ENCODE measurements around the gene ENTPD7.
A peak's percentile ranks its signal among the peaks of the same experiment; 100 is the strongest.
"Not testable (repeated sequence)": the region's sequence is repeated elsewhere in the genome, so short reads cannot be mapped to it uniquely, and the experiment has no call there.

ENTPD7 gene

DNA sequence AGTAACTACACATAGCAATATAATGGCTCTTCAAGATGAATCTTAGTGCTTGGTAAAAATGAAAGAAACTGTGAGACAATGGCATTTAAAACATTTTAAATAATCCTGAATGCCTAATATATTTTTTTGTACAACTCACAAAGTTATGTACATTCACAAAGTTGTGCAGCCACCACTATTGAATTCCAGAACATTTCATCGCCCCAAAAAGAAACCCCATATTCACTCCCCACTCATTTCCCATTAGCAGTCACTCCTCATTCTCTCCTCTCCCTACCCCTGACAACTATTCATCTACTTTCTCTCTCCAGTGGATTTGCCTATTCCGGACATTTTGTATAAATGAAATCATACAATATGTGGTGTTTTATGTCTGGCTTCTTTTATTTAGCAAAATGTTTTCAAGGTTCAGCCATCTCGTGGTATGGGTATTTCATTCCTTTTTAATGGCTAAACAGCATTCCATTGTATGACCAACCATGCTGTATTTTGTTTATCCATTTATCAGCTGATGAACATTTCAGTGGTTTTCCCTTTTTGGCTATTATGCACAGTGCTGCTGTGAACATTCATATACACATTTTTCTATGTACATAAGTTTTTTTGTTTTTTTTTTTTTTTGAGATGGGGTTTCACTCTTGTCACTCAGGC is 34.7 kb downstream of the ENTPD7 start:
- no peak for DNase-seq (ENCODE audit: low read depth)

DNA sequence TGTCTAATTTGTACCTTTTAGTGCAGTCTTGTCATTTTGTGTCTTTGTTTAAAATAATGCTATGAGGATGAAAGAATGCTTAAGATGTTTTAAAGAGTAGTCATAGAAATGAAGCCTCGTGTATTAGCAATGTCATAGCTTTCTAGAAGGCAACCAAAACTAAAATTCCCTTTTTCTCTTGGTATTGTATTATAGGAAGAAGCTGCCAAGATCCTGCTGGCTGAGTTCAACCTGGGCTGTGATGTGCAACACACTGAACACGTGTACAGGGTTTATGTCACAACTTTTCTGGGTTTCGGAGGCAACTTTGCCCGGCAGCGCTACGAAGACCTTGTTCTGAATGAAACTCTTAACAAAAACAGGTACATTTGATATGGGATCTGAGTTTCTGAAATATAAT is 36.5 kb downstream of the ENTPD7 start:
- DNase-seq (ENCODE audit: low read depth): no peak

DNA sequence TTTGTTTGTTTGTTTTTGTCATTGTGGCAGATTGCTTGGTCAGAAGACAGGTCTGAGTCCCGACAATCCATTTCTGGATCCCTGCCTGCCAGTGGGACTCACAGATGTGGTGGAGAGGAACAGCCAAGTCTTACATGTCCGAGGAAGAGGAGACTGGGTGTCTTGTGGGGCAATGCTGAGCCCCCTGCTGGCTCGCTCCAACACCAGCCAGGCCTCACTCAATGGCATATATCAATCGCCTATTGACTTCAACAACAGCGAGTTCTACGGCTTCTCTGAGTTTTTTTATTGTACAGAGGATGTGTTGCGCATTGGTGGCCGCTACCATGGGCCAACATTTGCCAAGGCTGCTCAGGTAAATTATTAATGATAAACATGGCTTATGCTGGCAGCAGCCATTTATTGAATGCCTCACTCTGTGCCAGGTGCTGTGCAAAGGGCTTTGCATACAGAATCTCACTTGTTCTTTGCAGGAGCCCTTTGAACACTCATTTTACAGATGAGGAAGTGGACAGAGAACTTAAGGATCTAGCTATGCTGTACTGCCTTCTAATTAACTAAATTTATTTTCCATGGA is 39.3 kb downstream of the ENTPD7 start:
- no peak for DNase-seq (ENCODE audit: low read depth)

DNA sequence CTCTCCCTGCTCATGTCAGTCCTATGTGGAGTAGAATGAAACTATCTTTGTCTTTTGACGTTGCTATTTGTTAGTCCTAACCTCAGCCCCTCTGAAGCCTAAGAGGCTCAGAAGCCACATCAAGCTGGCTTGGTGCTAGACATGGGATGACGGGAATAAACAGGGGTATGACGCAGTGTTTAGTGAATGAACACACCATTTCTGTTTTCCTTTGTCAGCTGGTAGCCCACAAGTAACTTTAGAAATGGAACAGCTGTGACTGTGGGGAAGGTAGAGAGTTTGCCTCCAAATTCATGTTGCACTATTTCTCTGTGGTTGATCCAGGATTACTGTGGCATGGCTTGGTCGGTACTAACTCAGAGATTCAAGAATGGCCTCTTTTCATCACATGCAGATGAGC is 41.3 kb downstream of the ENTPD7 start:
- DNase-seq (ENCODE audit: low read depth): no peak

DNA sequence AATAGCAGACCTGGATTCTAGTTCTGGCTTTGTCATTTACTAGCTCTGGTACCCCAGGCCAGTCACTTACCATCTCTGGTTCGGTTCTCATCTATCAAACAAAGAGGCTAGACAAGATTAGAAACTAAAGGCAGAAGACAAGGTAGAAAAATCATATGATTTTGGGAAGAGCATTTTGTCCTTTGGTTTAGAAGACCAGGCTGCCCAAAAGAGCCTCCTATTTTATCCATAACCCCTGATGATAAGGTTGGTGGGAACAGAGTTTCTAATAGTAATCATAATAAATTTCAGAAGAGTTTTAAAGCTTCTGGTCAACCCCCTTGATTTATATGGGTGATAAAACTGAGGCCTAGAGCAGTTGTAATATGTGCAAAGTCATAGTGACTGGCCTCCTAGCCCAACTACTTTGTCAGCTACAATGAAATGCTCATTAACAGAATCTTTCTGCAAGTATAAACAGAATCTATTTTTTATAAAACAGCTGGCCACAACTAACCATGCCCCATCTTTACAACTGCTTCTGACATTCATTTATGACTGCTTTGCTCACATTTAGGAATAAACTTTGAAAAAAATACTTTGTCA is 49.2 kb downstream of the ENTPD7 start:
- no peak for DNase-seq (ENCODE audit: low read depth)

DNA sequence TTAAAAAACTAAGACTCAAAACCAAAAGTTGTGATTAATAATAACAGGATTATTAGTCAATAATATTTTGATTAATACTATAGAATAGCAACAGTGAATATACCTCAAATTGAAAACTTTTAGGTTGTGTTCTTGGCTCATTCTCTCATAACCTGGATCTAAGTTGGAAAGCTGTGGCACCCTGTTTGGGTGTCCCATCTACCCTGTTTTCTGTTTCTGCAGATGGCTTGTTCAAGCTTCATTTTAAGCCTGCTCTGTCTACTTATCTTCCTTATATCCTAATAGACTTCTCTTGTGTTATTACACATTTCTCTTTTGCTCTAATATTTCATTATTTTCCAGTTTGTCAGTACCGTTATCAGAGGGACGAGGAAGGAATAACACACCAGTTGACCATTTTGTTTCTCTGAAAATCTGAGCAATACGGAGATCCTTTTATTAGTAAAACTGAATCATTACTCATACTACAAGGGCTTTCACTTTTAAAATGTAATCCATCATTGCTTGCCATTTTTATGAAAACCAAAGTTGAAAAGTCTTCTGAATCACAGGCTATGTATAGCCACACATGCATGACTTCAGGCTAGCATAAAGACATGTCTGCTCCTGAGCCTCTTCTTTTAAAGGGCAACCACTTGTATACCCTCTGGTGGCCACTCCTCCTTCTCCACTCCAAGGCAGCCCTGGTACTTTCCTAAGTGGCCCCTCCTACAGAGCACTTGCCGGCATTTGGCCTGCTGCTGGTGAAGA is 50.3 kb downstream of the ENTPD7 start:
- no peak for DNase-seq (ENCODE audit: low read depth)

DNA sequence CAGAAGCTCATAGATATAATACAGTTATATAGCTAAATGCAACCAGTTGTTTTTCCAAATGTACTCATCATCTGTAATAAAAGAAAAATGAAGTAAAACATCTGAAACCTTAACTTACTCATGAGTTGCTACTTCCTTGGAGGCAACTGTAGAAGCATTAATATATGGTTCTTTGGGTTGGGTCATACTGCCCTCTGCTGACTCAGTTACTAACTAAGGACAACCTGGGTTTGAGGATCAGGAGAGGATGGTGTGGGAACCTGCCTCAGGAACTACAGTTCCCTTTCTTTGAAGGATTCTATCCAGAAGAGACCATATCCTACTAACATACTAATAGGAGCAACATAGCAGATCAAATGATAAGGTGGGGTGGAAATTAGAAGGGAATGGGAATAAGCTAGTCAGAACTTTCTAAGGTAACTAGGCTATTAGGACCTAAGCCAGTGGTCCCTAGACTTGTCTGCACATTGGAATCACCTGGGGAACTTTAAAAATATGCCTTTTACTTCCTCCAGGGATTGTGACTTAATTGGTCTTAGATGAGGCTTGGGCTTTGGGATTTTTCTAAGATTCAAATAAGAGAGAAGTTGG is 51.9 kb downstream of the ENTPD7 start:
- no peak for DNase-seq (ENCODE audit: low read depth)

DNA sequence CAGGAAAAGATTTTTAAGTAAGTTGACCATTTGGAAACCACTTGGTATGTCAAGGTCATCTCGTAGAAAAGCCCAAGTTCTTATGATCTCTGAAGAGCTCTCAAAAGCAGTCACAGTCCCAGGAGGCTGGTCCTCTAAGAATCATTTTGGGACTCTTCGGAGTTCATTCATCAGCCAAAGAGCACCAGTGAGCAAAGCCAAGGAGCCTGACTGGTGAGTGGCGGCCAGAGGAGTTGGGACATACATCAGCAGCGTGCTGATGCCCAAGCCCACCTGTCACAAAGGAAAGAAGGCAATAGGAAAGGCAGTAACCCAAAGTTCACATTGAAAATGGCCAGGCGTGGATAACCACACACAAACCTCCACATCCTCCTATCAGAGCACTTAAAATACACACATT is 55.1 kb downstream of the ENTPD7 start:
- no peak for DNase-seq (ENCODE audit: low read depth)

DNA sequence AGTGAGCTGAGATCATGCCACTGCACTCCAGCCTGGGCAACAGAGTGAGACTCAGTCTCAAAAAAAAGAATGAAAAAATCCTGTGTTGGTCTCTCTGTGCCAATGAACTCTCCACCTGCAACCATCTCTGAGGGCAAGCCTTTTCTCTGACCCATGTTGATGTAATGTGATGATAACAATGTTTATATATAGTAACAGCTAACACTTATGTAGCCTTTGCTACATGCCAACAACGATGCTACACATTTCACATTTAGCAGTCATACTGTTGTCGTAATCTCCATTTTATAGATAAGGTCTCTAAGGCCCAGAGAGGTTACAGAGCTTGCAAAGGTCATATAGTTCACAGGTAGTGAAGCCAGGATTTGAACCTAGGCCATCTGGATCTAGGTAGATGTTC is 61.1 kb downstream of the ENTPD7 start:
- no peak for DNase-seq (ENCODE audit: low read depth)

DNA sequence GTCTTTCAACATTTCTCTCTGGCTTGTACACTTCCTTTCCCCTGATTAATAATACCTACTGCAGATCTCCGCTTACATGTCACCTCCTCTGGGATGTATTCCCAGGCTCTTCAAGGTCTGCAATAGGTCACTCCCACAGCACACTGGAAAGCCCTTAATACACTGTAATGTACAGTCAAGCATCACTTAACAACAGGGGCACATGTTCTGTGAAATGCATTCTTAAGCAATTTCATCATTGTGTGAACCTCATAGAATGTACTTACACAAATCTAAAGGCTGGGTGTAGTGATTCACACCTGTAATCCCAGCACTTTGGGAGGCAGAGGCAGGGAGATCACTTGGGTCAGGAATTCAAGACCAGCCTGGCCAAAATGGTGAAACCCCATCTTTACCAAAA is 70.7 kb downstream of the ENTPD7 start:
- no peak for DNase-seq (ENCODE audit: low read depth)

DNA sequence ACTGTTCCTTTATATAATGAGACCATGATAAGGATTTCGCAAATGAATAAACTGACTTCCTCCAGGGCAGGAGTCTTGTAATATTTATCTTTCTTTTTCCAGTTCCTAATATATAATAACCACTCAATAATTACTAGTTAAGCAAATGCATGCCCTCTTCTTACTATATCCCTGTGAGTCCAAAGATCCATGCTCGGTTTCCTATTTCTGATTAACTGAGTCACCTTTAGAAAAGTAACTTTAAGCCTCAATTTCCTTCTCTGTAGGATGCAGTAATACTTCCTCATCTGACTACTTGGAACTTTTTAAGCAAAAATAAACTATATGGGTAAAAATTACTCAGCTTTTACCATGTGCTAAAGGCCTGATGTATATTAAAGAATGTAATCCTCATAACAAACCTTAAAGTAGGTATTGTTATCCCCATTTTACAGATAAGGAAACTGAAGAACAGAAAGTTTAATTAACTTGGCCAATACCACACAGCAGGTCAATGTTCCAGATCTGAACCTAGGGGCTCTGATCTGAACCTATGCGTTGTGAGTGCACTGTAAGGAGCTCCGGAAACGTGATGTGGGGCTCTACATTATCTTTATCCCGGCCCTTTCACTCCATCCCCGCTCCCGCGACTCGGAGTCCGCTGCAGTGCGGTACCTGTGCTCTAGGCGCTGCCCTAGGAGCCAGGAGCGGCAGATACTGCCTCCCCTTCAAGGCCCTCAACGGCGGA is 72.2 kb downstream of the ENTPD7 start:
- no peak for DNase-seq (ENCODE audit: low read depth)

DNA sequence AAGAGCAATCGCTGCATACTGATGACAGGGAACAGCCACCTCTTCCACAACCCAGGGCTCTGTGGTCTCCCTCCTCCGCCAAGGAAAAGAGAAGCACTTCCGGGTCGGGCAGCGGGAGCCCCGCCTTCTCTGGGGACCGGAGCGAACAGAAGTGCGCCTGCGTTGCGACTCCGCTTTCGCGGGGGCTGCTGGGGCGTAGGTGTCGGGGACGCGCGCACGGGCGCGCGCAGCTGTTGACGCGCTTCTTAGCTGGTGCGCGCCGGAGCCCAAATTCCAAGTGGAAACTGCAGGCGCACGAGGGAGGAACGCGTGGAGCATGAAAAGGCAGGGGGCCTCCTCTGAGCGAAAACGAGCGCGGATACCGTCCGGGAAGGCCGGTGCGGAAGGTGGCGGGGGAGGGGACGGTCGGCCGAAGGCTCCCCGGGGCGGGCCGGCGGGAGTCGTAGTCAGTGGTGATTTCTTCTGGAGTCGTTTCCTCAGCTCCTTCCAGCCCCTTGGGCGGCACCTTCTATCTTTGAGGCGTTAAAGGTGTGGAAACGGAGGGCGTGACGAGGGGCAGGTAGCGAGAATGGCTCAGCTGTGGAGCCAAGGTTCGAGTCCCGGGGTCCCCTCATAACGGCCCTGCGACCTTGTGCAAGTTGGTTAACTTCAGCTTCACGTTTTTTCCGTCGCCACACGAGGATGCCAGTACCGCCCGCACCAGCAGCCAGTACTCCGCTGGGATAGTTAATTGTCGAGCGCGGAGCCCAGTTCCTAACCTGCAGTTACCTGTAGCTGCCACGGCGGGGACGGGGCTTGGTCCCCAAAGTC is 72.9 kb downstream of the ENTPD7 start, which contains the start of the genes COX15 and CUTC:
COX15 (minus strand) TSS at position 95 of the 810 bp plus-strand sequence; CDS start at position 17, 78 bp downstream.
CUTC (plus strand) TSS at position 202 of the 810 bp plus-strand sequence; CDS start at position 317, 115 bp downstream.
- peak; percentile 91 for DNase-seq (ENCODE audit: low read depth)

DNA sequence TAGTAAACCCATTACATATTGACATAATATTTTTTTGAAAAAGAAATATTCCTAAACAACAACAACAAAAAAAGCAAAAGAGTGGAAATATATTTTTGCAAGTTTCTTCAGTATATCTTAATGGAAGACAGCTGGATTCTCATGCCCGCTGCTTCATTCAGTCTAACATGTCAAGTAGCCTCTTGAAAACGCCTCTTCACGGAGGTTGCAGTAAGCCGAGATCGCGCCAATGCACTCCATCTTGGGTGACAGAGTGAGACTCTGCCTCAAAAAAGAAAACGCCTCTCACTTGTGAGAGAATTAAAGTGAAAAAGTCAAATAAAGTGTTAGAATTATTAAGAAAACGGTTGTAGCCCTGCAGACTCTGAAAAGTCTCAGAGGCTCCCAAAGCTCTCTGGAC is 74.1 kb downstream of the ENTPD7 start:
- DNase-seq (ENCODE audit: low read depth): no peak

DNA sequence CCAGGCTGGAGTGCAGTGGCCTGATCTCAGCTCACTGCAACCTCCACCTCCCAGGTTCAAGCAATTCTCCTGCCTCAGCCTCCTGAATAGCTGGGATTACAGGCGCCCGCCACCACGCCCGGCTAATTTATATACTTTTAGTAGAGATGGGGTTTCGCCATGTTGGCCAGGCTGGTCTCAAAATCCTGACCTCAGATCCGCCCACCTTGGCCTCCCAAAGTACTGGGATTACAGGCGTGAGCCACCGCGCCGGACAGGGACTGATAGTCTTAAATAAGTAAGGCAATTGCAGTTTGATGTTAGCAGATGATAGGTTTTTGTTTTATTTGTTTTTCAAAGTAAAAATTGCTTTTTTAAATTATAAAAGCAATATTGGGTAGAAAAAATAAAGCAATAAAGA is 74.8 kb downstream of the ENTPD7 start:
- DNase-seq (ENCODE audit: low read depth): not testable (repeated sequence)

DNA sequence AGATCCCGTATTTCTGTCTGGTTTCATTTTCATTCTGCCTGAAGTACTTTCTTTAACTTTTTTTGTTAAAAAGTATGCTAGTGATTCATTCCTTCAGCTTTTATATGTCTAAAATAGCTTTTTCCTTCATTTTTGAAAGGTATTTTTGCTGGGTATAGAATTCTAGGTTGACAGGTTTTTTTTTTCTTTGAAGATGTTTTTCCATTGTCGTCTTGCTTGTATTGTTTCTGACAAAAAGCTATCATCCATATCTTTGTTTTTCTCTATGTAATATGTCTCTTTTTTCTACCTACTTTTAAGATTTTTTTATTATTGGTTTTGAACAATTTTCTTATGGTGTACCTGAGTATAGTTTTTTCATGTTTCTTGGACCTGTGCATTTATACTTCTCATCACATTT is 81.0 kb downstream of the ENTPD7 start:
- no peak for DNase-seq (ENCODE audit: low read depth)

DNA sequence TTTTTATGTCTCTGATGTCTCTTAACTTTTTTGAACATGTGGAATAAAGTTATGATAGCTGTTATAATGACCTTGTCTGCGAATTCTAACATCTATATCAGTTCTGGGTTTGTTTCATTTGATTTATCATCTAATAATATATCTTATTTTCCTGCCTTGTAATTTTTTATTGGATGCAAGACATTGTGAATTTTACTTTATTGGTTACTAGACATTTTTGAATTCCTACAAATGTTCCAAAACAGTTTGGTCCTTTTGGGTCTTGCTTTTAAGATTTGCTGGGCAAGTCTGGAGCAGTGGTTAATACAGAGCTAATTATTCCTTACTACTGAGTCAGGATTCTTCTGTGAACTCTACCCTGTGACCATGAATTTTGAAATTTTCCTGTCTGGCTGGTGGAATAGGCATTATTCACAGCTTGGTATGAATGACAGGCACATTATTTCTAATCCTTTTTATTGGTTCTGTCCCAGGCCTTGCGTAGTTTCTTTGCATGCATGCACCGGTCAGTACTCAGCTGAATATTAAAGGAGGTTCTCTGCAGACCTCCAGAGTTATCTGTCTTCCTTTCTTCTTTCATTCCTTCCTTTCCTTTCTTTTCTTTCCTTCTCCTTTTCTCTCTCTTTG is 81.7 kb downstream of the ENTPD7 start:
- no peak for DNase-seq (ENCODE audit: low read depth)

DNA sequence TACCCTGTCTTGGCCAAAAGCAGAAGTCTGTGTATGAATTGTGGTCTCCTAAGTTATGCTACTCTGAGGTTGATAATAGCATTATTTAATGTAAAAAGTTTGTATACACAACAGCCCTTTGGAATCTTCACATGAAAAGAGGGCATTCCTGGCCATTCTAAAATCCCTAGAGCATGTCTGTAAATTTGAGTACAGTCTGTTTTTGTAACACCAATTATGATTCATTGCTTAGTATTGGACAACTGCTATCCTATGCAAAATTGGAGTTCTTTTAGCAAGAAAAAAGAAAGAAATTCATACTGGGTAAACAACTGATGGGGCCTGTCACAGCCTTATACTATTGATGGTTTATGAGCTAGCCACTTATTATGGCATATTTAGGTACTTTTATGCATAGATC is 82.9 kb downstream of the ENTPD7 start:
- DNase-seq (ENCODE audit: low read depth): no peak

DNA sequence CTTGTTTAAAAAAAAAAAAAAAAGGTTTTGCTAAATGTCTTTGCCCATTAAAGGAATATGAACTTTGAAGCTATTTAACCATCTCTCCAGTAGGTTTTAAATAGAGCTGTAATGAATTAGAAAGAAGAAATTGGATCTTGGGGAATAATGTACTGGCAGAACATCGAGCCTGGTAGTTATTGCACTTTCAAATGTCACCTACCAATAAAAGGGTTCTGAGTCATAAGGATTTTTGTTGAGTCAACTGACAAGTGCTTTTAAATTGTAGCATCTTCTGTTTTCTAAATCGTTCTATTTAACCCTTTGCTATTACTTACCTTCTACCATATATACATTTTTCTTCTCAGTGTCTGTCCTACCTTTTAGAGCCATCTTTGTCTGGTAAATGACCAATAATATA is 83.4 kb downstream of the ENTPD7 start:
- DNase-seq (ENCODE audit: low read depth): no peak

DNA sequence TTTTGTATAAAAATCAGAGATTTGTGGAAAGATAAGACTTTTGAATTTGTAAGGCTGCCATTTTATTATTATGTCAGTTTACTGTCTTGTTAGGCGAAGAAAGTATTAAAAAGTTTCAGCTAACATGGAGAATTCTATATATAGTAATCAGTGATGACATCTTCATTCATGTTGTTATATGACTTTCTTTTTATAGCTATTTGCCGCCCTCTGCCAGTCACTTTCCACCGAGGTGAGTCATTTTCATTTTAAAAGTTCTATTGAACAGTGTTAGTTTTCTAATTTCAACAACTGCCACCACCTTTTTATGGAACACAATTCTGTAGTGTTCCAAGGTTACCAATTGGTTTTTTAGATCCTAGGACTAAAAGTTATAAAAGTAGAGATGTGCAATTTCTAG is 84.5 kb downstream of the ENTPD7 start:
- DNase-seq (ENCODE audit: low read depth): no peak

DNA sequence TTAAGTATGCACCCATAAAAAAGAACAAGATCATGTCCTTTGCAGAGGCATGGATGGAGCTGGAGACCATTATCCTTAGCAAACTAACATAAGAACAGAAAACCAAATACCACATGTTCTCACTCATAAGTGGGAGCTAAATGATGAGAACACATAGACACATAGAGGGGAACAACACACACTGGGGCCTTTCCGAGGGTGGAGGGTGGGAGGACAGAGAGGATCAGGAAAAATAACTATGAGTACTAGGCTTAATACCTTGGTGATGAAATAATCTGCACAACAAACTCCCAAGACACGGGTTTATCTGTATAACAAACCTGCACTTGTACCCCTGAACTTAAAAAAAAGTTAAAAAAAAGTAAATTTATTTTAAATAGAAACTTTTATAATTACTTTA is 86.9 kb downstream of the ENTPD7 start:
- DNase-seq (ENCODE audit: low read depth): not testable (repeated sequence)

Data from activated T-cell treated with anti-CD3 and anti-CD28 coated beads for 1 hour (primary cell).